HL-60 (cell line): ENCODE measurements around the gene NINJ1.

Source experiments
- DNase-seq, 2 experiments: peaks; one replicate each; pipeline ENCODE4 v3.0.0-alpha.2; 2010 to 2020; ENCODE audit warnings: low read depth in 1 of 2, low spot score in 1 of 2
- H3K27ac ChIP-seq: fragments of 250-450 bp; sonication (Bioruptor Pico); replicated peaks from 2 replicates; pipeline ENCODE4 v1.5.1; 2020; ENCODE audit warnings: mild to moderate bottlenecking, moderate library complexity
- H3K27me3 ChIP-seq: fragments of 250-450 bp; sonication (Bioruptor Pico); 2 replicates; pipeline ENCODE4 v1.5.1; 2021; ENCODE audit warnings: mild to moderate bottlenecking, moderate library complexity; ENCODE audit not compliant: insufficient read depth, poor library complexity, severe bottlenecking
- H3K4me3 ChIP-seq: replicated peaks from 2 replicates; pipeline ENCODE4 v1.5.1; 2011; ENCODE audit warnings: mild to moderate bottlenecking, control low read depth, low read length; ENCODE audit not compliant: insufficient read depth
- CTCF ChIP-seq: IDR thresholded peaks from one replicate; pipeline ENCODE4 v1.5.1; 2011; ENCODE audit warnings: low read length, control low read depth, inconsistent platforms; ENCODE audit not compliant: insufficient read depth
- GABPA ChIP-seq: IDR thresholded peaks from 2 replicates; pipeline ENCODE4 v1.6.1; 2012; ENCODE audit warnings: low read depth
- POLR2AphosphoS5 ChIP-seq: IDR thresholded peaks from 2 replicates; pipeline ENCODE4 v1.6.1; 2012; ENCODE audit warnings: low read depth
- REST ChIP-seq: IDR thresholded peaks from 2 replicates; pipeline ENCODE4 v1.6.1; 2012; ENCODE audit warnings: low read depth; ENCODE audit not compliant: insufficient replicate concordance
- SPI1 ChIP-seq: IDR thresholded peaks from 2 replicates; pipeline ENCODE4 v1.6.1; 2012; ENCODE audit warnings: low read depth, mild to moderate bottlenecking, borderline replicate concordance

NINJ1 gene

GRCh38 chr9:93114169-93114983 is 19.7 kb downstream of the NINJ1 start:
- DNase-seq = peak in 1 of 2 experiments; percentile 58
- 0 out of 2 replicates have a peak, but pooled peaks have one; percentile 23 for TF ChIP-seq POLR2AphosphoS5
- TF ChIP-seq REST = no peak
- Histone ChIP-seq H3K27me3 (no peaks in the 10 kb centered on the region), H3K4me3 (no peak overlapping the region), H3K27ac (peak overlapping the region; percentile 81)

- Histone ChIP-seq H3K4me3 (no peak overlapping the region), H3K27me3 (no peaks in the 10 kb centered on the region), H3K27ac (peak overlapping the region; percentile 81)
- TF ChIP-seq POLR2AphosphoS5 (no peak), REST (no peak), GABPA (no peak), CTCF (no peak), SPI1 (no peak)
- no peak for DNase-seq
Observed at GRCh38 chr9:93112864-93113389, 21.1 kb downstream of the NINJ1 start.

DNA sequence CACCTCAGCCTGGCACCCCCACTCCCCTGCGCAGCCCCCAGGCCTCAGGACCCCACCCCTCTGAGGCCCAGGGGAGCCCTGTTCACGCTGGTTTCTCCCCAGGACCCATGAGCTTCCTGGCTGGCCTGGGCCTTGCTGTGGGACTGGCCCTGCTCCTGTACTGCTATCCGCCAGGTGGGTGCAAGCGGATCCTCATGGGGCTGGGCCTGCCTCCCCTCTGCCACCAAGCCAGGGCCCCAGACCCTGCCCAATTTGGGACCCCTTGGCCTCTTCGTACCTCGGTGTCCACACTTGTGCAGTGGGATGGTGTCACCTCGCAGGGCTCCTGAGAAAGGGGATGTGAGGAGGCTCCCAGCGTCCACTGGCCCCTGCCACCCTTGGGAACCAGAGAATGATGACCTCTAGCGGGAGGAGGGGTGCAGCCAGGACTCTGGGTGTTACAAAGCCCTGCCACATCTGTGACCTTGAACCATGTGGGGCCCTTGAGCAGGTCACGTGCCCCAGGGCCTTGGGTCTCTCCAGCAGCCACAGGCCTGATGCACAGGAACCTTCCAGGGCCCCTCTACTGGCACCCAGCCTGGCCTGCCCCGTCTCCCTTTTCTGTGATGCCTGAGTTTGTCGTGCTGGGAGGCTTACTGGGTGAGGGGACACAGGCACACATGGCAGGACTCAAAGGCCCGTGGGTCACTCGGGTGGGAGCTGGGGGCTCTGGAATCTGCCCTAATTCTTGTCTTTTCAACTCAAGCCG is 21.8 kb downstream of the NINJ1 start:
- no peaks in the 10 kb centered on the region for H3K27me3 ChIP-seq
- H3K4me3 ChIP-seq = no peak overlapping the region
- peak; percentile 64 to 73 for DNase-seq
- TF ChIP-seq GABPA = no peak
- no peak for TF ChIP-seq CTCF
- TF ChIP-seq POLR2AphosphoS5 = no peak
- TF ChIP-seq SPI1 = no peak
- TF ChIP-seq REST = no peak
- H3K27ac ChIP-seq = peak overlapping the region; percentile 81
